HepG2 (cell line): ENCODE data around the gene CAMK1. TPM values are rescaled to one million over a fixed set of nuclear protein-coding genes. Genes with fewer than 3 reads are reported as not detected.

Experiments
- ARHGAP35 ChIP-seq: sonication (generic); formaldehyde crosslinking; IDR thresholded peaks from 2 replicates; pipeline ENCODE4 v1.9.0; 2022; ENCODE audit warnings: mild to moderate bottlenecking, inconsistent platforms, moderate library complexity, missing genetic modification reagents, borderline replicate concordance
- ATRX ChIP-seq: sonication (generic); formaldehyde crosslinking; IDR thresholded peaks from 2 replicates; pipeline ENCODE4 v1.4.0; 2020; ENCODE audit warnings: missing genetic modification reagents, borderline replicate concordance
- FOXM1 ChIP-seq: sonication (generic); formaldehyde crosslinking; IDR thresholded peaks from 2 replicates; pipeline ENCODE4 v1.5.0; 2020; ENCODE audit warnings: missing genetic modification reagents
- HDAC2 ChIP-seq: sonication (generic); formaldehyde crosslinking; IDR thresholded peaks from 2 replicates; pipeline ENCODE4 v1.4.0; 2020; ENCODE audit warnings: missing genetic modification reagents
- HMGXB3 ChIP-seq: sonication (generic); formaldehyde crosslinking; IDR thresholded peaks from 2 replicates; pipeline ENCODE4 v1.4.0; 2020; ENCODE audit warnings: missing genetic modification reagents, borderline replicate concordance
- IRF1 ChIP-seq: sonication (generic); formaldehyde crosslinking; IDR thresholded peaks from 2 replicates; pipeline ENCODE4 v1.4.0; 2020; ENCODE audit warnings: low read depth, mild to moderate bottlenecking, missing genetic modification reagents
- JDP2 ChIP-seq: sonication (generic); formaldehyde crosslinking; IDR thresholded peaks from 2 replicates; pipeline ENCODE4 v1.8.1; 2022; ENCODE audit warnings: missing genetic modification reagents, borderline replicate concordance
- MLX ChIP-seq: IDR thresholded peaks from 2 replicates; pipeline ENCODE4 v1.6.1; 2016
- MXI1 ChIP-seq: IDR thresholded peaks from 3 replicates; pipeline ENCODE4 v1.6.1; 2012; ENCODE audit warnings: low read depth, low read length, inconsistent platforms, borderline replicate concordance
- NFYC ChIP-seq: IDR thresholded peaks from 2 replicates; pipeline ENCODE4 v1.6.1; 2016; ENCODE audit warnings: missing genetic modification reagents, missing compliant biosample characterization
- NRL ChIP-seq: sonication (generic); formaldehyde crosslinking; IDR thresholded peaks from 2 replicates; pipeline ENCODE4 v1.5.0; 2020; ENCODE audit warnings: missing genetic modification reagents, mild to moderate bottlenecking, moderate library complexity, borderline replicate concordance
- ZBTB34 ChIP-seq: sonication (generic); formaldehyde crosslinking; IDR thresholded peaks from 2 replicates; pipeline ENCODE4 v1.8.0; 2022; ENCODE audit warnings: mild to moderate bottlenecking, missing genetic modification reagents
- ZNF251 ChIP-seq: sonication (generic); formaldehyde crosslinking; IDR thresholded peaks from 2 replicates; pipeline ENCODE4 v1.9.0; 2021; ENCODE audit warnings: mild to moderate bottlenecking, missing genetic modification reagents
- ZNF292 ChIP-seq: sonication (generic); formaldehyde crosslinking; IDR thresholded peaks from 2 replicates; pipeline ENCODE4 v1.8.1; 2022; ENCODE audit warnings: mild to moderate bottlenecking, low read depth, missing genetic modification reagents, borderline replicate concordance
- ZNF329 ChIP-seq: sonication (generic); formaldehyde crosslinking; IDR thresholded peaks from 2 replicates; pipeline ENCODE4 v1.9.0; 2021; ENCODE audit warnings: low read depth, mild to moderate bottlenecking, missing genetic modification reagents
- ZNF749 ChIP-seq: sonication (generic); formaldehyde crosslinking; IDR thresholded peaks from 2 replicates; pipeline ENCODE4 v1.8.0; 2022; ENCODE audit warnings: mild to moderate bottlenecking, missing genetic modification reagents, moderate library complexity, borderline replicate concordance
- ZNF891 ChIP-seq: sonication (generic); formaldehyde crosslinking; IDR thresholded peaks from 2 replicates; pipeline ENCODE4 v1.5.0; 2020; ENCODE audit warnings: mild to moderate bottlenecking, missing genetic modification reagents
- polyA plus RNA-seq, 8 experiments: library from polyadenylated mRNA; depleted of rRNA in 3 of 8; stranded (reverse) in 7 of 8; unstranded in 1 of 8; fragments of >200 nt; fragmentation: Illumina TruSeq in 4 of 8; extraction: Trizol in 4 of 8; gene quantifications; 2 replicates each; pipeline versions ENCODE4 v1.2.1 to v1.2.3, GENCODE V29; 2011 to 2016; ENCODE audit warnings: low read depth in 4 of 8, missing spikeins in 1 of 8, mixed read lengths in 1 of 8; ENCODE audit not compliant: insufficient read depth in 1 of 8
- total RNA-seq, 5 experiments: library from RNA; depleted of rRNA; stranded (reverse); fragments of >200 nt; fragmentation: Illumina TruSeq; extraction: Trizol; gene quantifications; 2 replicates each; pipeline ENCODE4 v1.2.3, GENCODE V29; 2016; ENCODE audit warnings: low read depth in 1 of 5
- TF ChIP-seq, protein P1 (sequence below): sonication (generic); formaldehyde crosslinking; IDR thresholded peaks from 2 replicates; pipeline ENCODE4 v1.5.0; 2020; ENCODE audit warnings: missing genetic modification reagents
- TF ChIP-seq, protein P2 (sequence below): sonication (generic); formaldehyde crosslinking; IDR thresholded peaks from 2 replicates; pipeline ENCODE4 v1.4.0; 2020; ENCODE audit warnings: missing genetic modification reagents

CAMK1 gene
- total and polyA plus RNA-seq, 2 of the 13 experiments (the other 11 are each of a cell fraction or from before 2014, with no cell fraction given) = 26.4 to 53.3 TPM

DNA sequence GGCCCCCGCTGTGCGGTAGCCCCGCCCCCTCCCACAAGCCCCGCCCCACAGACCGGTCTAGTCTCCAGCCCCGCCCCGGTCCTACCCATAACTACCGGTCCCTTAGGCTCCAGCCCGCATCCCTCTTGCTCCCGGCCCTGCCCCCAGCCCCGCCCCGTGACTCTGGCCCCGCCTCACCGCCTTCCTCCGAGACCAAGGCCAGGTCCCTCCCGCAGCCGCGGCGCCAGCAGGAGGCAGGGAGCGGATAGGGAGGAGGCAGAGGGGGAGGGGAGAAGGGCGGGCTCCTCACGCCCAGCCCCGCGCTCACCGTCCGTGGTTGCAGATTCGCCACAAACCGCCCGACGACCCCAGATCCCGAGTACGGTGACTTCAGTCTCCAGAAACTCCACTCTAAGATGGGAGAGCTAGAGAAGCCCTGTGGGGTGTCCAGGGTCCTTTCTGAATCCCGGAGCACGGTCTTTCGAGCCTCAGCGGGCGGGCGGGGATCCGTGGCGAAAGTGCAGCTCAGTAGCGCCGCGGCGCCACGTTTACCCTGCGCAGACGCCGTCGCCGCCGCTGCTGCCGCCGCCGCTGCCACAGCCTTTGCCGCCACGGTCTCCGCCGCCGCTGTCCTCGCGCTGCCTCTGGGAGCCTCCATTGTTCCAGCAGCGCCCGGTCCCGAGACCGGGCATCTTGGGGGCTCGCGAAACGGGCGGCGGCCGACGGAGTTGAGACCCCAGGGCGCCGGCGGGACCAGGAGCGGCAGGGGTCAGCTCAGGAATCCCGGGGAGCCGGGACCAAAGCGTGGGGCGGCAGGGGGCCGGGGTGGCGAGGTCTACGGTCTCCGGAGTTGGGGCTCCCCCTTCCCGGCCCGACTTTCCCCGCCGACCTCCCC is 38.3 kb downstream of the CAMK1 start, which contains the start of gene BRPF1 (continued):
- TF ChIP-seq, protein P1, sequence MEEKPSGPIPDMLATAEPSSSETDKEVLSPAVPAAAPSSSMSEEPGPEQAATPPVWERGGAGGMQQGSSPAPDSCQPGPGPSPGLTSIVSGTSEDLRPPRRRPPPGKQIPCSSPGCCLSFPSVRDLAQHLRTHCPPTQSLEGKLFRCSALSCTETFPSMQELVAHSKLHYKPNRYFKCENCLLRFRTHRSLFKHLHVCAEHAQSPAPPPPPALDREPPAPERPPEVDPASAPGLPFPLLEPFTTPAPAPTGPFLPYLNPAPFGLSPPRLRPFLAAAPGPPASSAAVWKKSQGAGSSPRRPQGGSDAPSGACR (CRISPR knock-in tag) = peak; percentile 76
- TF ChIP-seq JDP2 (no peak), ZNF292 (CRISPR knock-in tag) (peak; percentile 44; the same call in 1 of the 2 replicates), ZBTB34 (no peak), ZNF251 (CRISPR knock-in tag) (no peak), IRF1 (0 out of 2 replicates have a peak, but pooled peaks have one; percentile 51), FOXM1 (CRISPR knock-in tag) (no peak), ZNF329 (CRISPR knock-in tag) (0 out of 2 replicates have a peak, but pooled peaks have one; percentile 54), HDAC2 (CRISPR knock-in tag) (peak; percentile 50; the same call in 1 of the 2 replicates), NFYC (no peak), MLX (CRISPR knock-in tag) (no peak), HMGXB3 (CRISPR knock-in tag) (no peak), ZNF891 (CRISPR knock-in tag) (peak; percentile 62; the same call in 1 of the 2 replicates), NRL (CRISPR knock-in tag) (peak; percentile 55; the same call in 1 of the 2 replicates), ZNF749 (CRISPR knock-in tag) (0 out of 2 replicates have a peak, but pooled peaks have one; percentile 60), ATRX (CRISPR knock-in tag) (no peak), MXI1 (peak; percentile 52; the same call in 1 of the 3 replicates), ARHGAP35 (CRISPR knock-in tag) (no peak)
- TF ChIP-seq, protein P2, sequence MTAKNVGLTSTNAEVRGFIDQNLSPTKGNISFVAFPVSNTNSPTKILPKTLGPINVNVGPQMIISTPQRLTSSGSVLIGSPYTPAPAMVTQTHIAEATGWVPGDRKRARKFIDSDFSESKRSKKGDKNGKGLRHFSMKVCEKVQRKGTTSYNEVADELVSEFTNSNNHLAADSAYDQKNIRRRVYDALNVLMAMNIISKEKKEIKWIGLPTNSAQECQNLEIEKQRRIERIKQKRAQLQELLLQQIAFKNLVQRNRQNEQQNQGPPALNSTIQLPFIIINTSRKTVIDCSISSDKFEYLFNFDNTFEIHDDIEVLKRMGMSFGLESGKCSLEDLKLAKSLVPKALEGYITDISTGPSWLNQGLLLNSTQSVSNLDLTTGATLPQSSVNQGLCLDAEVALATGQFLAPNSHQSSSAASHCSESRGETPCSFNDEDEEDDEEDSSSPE = peak; percentile 88
